ENCODE data around the gene LIMS2.

The LIMS2 gene

DNA sequence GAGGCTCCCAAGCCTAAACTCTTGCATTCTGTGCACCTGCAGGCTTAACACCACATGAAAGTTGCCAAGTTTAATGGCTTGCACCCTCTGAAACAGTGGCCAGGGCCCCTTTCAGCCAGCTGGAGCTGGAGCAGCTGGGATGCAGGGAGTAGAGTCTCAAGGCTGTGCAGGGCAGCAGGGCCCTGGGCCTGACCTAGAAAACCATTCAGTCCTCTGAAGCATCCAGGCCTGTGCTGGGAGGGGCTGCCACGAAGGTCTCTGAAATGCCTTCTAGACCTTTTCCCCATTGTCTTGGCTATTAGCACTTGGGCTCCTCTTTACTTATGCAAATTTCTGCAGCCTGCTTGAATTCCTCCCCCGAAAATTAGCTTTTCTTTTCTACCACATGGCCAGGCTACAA is 15.4 kb upstream of the LIMS2 start:
- TF ChIP-seq ESRRG (CRISPR knock-in tag; IDR thresholded peaks at IDR 0.05) (no peak), TSHZ2 (CRISPR knock-in tag; IDR thresholded peaks at IDR 0.05) (no peak), GLIS3 (CRISPR knock-in tag; IDR thresholded peaks at IDR 0.05) (no peak), SNAI2 (CRISPR knock-in tag; IDR thresholded peaks at IDR 0.05) (no peak), OSR1 (CRISPR knock-in tag; IDR thresholded peaks at IDR 0.05) (no peak), TOX (CRISPR knock-in tag; IDR thresholded peaks at IDR 0.05; ENCODE audit: borderline replicate concordance) (no peak), ZFP30 (CRISPR knock-in tag; IDR thresholded peaks at IDR 0.05) (no peak), ZNF70 (CRISPR knock-in tag; IDR thresholded peaks at IDR 0.05) (no peak), PPARA (CRISPR knock-in tag; IDR thresholded peaks at IDR 0.05; ENCODE audit: borderline replicate concordance) (no peak), ARNTL (CRISPR knock-in tag; IDR thresholded peaks at IDR 0.05; ENCODE audit: borderline replicate concordance, low read depth) (no peak)
- TF ChIP-seq, protein P1, sequence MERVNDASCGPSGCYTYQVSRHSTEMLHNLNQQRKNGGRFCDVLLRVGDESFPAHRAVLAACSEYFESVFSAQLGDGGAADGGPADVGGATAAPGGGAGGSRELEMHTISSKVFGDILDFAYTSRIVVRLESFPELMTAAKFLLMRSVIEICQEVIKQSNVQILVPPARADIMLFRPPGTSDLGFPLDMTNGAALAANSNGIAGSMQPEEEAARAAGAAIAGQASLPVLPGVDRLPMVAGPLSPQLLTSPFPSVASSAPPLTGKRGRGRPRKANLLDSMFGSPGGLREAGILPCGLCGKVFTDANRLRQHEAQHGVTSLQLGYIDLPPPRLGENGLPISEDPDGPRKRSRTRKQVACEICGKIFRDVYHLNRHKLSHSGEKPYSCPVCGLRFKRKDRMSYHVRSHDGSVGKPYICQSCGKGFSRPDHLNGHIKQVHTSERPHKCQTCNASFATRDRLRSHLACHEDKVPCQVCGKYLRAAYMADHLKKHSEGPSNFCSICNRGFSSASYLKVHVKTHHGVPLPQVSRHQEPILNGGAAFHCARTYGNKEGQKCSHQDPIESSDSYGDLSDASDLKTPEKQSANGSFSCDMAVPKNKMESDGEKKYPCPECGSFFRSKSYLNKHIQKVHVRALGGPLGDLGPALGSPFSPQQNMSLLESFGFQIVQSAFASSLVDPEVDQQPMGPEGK (CRISPR knock-in tag; IDR thresholded peaks at IDR 0.05; ENCODE audit: borderline replicate concordance), result no peak
- no peak for ATAC-seq

DNA sequence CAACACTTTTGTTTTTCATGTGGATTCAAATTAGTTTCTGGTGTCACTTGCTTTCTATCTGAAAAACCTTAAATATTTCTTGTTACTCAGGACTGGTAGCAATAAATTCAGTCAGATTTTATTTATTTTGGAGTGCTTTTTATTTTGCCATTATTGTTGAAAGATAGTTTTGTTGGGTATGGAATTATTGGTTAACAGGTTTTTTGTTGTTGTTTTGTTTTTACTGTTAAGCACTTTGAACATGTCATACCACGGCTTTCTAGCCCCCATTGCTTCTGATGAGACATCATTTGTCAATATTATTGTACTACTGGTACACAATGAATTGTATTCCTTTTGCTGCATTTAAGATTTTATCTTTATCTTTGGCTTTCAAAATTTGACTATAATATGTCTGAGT is 13.1 kb upstream of the LIMS2 start:
- no peak for ATAC-seq
- TF ChIP-seq, protein P1 (CRISPR knock-in tag; IDR thresholded peaks at IDR 0.05; ENCODE audit: borderline replicate concordance), result no peak
- TF ChIP-seq ZNF70 (CRISPR knock-in tag; IDR thresholded peaks at IDR 0.05) (no peak), PPARA (CRISPR knock-in tag; IDR thresholded peaks at IDR 0.05; ENCODE audit: borderline replicate concordance) (no peak), ZNF565 (CRISPR knock-in tag; conservative IDR thresholded peaks at IDR 0.05; ENCODE audit: low read depth) (no peak), TCF4 (CRISPR knock-in tag; IDR thresholded peaks at IDR 0.05; ENCODE audit: borderline replicate concordance) (no peak), ESRRG (CRISPR knock-in tag; IDR thresholded peaks at IDR 0.05) (no peak), CREB5 (CRISPR knock-in tag; IDR thresholded peaks at IDR 0.05; ENCODE audit: low read depth) (no peak), CSRNP3 (CRISPR knock-in tag; IDR thresholded peaks at IDR 0.05) (no peak), POU6F1 (CRISPR knock-in tag; IDR thresholded peaks at IDR 0.05; ENCODE audit: borderline replicate concordance, low read depth) (no peak), TOX (CRISPR knock-in tag; IDR thresholded peaks at IDR 0.05; ENCODE audit: borderline replicate concordance) (no peak), RARB (CRISPR knock-in tag; IDR thresholded peaks at IDR 0.05) (no peak), ZFP30 (CRISPR knock-in tag; IDR thresholded peaks at IDR 0.05) (no peak), CSDC2 (CRISPR knock-in tag; IDR thresholded peaks at IDR 0.05) (no peak), ZNF8 (CRISPR knock-in tag; IDR thresholded peaks at IDR 0.05) (no peak), ZFP3 (CRISPR knock-in tag; IDR thresholded peaks at IDR 0.05) (no peak), TSHZ2 (CRISPR knock-in tag; IDR thresholded peaks at IDR 0.05) (no peak), BACH2 (CRISPR knock-in tag; IDR thresholded peaks at IDR 0.05; ENCODE audit: borderline replicate concordance) (no peak), ZC3H10 (CRISPR knock-in tag; IDR thresholded peaks at IDR 0.05) (no peak), GLIS3 (CRISPR knock-in tag; IDR thresholded peaks at IDR 0.05) (no peak)
